Skeletal muscle satellite cell (primary cell): ENCODE measurements around the gene HPD.

Experiments
- H3K27me3 ChIP-seq: 2 replicates; pipeline ENCODE4 v1.7.0; 2013; ENCODE audit warnings: low read length; ENCODE audit not compliant: control insufficient read depth, insufficient read depth
- H3K36me3 ChIP-seq: 2 replicates; pipeline ENCODE4 v1.7.0; 2013; ENCODE audit warnings: mild to moderate bottlenecking, control low read depth, low read length; ENCODE audit not compliant: insufficient read depth
- H3K4me1 ChIP-seq: 2 replicates; pipeline ENCODE4 v1.7.0; 2013; ENCODE audit warnings: low read length; ENCODE audit not compliant: control insufficient read depth, insufficient read depth
- H3K4me2 ChIP-seq: 2 replicates; pipeline ENCODE4 v1.7.0; 2013; ENCODE audit warnings: mild to moderate bottlenecking, low read length
- H3K4me3 ChIP-seq: 2 replicates; pipeline ENCODE4 v1.7.0; 2013; ENCODE audit warnings: low read length
- H3K9ac ChIP-seq: 2 replicates; pipeline ENCODE4 v1.7.0; 2013; ENCODE audit warnings: mild to moderate bottlenecking, low read depth, low read length, moderate library complexity
- H3K9me3 ChIP-seq: replicated peaks from 2 replicates; pipeline ENCODE4 v1.7.0; 2013; ENCODE audit warnings: mild to moderate bottlenecking, control low read depth, low read length

The HPD gene

DNA sequence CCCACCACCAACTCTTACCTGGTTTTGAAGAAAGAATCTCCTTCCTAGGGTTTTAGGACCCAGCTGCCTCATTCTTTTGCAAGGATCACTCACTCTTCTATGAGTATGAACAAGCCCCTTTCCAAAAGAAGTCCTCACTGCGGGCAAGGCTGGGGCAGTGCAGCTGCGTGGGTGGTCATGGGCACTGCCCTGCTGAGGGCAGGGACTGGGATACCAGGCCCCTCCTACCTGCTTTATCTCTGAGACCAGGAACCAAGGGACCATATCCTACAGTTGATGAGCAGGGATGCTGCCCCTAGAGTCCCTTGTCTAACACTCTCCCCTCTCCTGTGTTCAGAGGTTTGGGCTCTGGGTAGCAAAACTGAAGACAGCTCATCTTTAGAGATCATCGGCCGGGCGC, 20.5 kb downstream of the HPD start:
- Histone ChIP-seq H3K9me3 (no peaks in the 10 kb centered on the region), H3K27me3 (no peaks in the 10 kb centered on the region), H3K4me3 (no peak overlapping the region), H3K9ac (no peak overlapping the region), H3K4me1 (peaks cover 10% of the 10 kb centered on the region), H3K36me3 (no peaks in the 10 kb centered on the region), H3K4me2 (no peak overlapping the region)

DNA sequence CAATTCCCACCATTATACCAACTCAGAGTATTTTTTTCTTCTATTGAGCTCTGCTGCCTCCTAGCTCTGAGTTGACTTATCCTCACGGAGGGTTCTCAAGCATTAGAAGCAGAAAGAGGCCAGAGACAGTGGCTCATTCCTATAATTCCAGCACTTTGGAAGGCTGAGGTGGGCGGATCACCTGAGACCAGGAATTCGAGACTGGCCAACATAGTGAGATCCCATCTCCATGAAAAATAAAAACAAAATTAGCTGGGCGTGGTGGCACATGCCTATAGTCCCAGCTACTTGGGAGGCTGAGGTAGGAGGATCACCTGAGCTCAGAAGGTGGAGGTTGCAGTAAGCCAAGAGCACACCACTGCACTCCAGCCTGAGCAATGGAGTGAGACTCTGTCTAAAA, 21.0 kb downstream of the HPD start:
- H3K27me3 ChIP-seq, result no peaks in the 10 kb centered on the region
- H3K9me3 ChIP-seq, result no peaks in the 10 kb centered on the region

DNA sequence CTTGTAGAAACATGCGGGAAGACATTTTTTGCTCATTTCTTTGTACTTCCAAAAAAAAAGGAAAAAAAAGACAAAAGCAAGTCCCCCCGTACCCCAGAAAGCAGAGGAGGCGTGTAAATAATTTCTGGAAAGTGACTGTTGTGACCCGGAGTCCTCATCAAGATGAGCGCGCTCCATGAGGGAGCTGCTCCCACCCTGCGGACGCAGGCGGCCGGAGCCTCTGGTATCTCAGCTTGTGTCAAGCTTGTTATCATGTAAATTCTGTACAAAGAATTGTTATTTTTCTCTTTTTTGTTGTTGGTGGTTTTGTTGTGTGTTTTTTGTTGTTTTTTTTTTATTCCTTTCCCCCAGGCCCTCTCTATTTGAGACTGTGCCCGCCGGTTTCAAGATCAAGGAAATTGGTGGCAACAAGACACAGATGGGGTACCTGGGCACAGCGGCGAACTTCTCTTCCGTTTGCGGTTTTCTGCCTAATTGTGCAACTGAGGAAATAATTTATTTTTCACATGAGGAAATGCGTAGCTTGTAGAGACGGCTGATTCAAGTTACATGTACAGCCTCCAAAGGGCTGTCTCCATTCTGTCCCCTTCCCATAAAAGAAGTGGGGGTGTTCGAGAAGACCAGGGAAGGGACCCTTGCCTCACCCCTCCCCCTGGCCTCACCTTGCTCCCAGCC, 27.0 kb downstream of the HPD start:
- Histone ChIP-seq H3K4me2 (no peak overlapping the region), H3K9ac (no peak overlapping the region), H3K4me3 (no peak overlapping the region), H3K9me3 (no peaks in the 10 kb centered on the region), H3K36me3 (peaks cover 53% of the 10 kb centered on the region), H3K4me1 (no peaks in the 10 kb centered on the region), H3K27me3 (no peaks in the 10 kb centered on the region)

More for the DNA sequence above, 21.0 kb downstream of the HPD start:
- Histone ChIP-seq H3K4me2 (no peak overlapping the region), H3K4me3 (no peak overlapping the region), H3K4me1 (peaks cover 10% of the 10 kb centered on the region), H3K36me3 (no peaks in the 10 kb centered on the region), H3K9ac (no peak overlapping the region)

DNA sequence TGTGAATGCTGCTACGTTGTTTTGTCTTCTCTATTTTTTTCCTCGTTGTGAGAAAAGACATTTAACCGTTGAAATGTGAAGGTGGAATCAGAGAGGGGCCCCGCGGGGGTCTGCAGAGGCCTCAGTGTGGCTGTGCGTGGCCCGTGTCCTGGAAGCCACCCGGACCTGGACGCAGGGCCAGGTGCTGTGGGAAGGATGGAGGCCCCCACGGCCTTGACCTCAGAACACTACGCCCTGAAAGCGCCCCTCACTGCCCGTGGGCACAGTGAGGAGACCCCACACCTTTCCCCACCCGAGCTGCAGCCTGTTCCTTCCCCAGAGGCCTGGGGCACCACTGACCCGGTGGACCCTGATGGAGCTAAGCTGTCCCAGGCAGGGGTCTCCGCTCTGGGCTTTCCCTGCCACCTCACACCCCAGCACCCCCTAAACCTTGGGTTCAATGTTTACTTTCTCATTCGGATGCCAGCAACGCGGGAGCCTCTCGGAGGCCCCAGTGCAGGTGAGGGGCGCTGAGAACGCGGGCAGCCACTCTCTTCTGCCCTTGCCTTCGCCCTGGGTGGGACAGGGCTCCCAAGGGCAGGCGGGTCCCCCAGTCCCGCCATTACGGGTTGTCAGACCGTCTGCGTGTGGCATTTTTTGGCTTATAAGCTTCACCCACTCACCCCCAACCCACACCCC, 27.9 kb downstream of the HPD start:
- no peaks in the 10 kb centered on the region for H3K9me3 ChIP-seq
- H3K4me3 ChIP-seq, result no peak overlapping the region
- no peak overlapping the region for H3K9ac ChIP-seq
- H3K4me2 ChIP-seq, result no peak overlapping the region
- no peaks in the 10 kb centered on the region for H3K4me1 ChIP-seq
- no peaks in the 10 kb centered on the region for H3K27me3 ChIP-seq
- H3K36me3 ChIP-seq, result peaks cover 60% of the 10 kb centered on the region

DNA sequence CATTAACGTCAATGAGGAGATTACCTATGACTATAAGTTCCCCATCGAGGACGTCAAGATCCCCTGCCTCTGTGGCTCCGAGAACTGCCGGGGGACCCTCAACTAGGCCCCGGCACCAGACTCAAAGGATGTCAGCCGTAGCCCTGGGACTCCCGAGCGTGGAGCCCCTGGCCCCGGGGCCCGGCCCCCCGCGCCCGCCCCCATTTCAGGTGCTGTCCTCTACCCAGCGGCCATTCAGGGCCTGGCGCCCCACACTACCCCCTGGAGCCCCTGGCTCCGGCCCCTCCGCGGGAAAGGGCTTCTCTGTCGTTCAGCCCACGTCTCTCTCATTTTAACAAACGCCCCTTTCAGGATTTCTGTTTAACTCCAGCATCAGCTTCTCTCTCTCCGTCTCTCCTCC, 28.5 kb downstream of the HPD start:
- no peak overlapping the region for H3K4me3 ChIP-seq

DNA sequence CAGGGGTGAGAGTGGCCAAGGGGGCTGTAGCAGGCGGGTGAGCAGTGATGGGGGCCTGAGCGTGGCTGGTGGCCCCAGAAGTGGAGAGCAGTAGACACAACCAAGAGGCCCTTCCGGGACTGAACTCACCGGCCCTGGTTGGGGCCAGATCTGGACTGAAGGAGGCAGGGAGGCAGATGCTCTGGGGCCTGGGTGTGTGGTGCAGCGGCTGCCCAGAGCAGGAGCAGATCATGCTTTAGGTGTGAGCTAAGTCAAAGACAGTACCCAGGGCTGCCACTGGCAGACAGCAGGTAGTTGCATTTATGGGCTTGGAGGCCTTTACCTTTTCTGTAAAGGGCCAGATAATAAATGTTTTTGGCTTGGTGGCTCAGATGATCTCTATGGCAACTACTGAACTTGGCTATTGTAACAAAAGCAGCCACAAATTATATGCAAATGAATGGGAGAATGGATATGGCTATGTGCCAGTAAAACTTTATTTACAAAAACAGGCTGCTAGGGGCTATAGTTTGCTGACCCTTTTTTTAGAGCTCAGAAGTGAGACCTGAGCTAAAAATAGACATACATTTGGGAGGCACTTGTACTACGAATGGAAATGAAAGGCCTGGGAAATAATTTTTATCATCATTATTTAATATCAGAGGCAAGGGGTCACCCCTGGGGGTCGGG, 29.3 kb downstream of the HPD start:
- H3K4me1 ChIP-seq, result no peaks in the 10 kb centered on the region
- H3K9me3 ChIP-seq, result no peaks in the 10 kb centered on the region
- peaks cover 69% of the 10 kb centered on the region for H3K36me3 ChIP-seq
- H3K9ac ChIP-seq, result no peak overlapping the region
- H3K4me2 ChIP-seq, result no peak overlapping the region
- H3K4me3 ChIP-seq, result no peak overlapping the region
- H3K27me3 ChIP-seq, result no peaks in the 10 kb centered on the region

More for the DNA sequence above, 28.5 kb downstream of the HPD start:
- H3K27me3 ChIP-seq, result no peaks in the 10 kb centered on the region
- peaks cover 62% of the 10 kb centered on the region for H3K36me3 ChIP-seq
- no peaks in the 10 kb centered on the region for H3K9me3 ChIP-seq
- no peak overlapping the region for H3K9ac ChIP-seq
- no peak overlapping the region for H3K4me2 ChIP-seq
- no peaks in the 10 kb centered on the region for H3K4me1 ChIP-seq

DNA sequence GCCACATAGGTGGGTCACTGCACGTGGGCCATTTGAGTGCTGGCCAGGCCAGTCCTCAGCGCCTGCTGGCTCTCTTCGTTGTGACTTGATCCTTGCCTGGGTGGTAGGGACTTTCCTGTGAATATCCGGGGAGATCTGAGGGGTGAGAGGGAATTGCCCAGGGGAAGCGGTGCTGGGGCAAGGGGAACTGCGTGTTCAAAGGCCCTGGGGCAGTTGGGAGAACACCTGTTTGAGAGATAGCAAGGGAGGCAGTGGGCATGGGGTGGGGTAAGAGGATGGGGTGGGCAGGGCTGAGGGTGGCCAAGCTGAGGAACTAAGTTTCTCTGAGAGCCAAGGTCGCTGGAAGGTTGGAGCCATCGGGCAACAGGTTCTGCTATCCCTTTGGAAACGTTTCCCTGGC, 29.8 kb downstream of the HPD start:
- Histone ChIP-seq H3K9ac (no peak overlapping the region), H3K9me3 (no peaks in the 10 kb centered on the region), H3K4me2 (no peak overlapping the region), H3K4me1 (no peaks in the 10 kb centered on the region), H3K36me3 (peaks cover 73% of the 10 kb centered on the region), H3K4me3 (no peak overlapping the region), H3K27me3 (no peaks in the 10 kb centered on the region)

DNA sequence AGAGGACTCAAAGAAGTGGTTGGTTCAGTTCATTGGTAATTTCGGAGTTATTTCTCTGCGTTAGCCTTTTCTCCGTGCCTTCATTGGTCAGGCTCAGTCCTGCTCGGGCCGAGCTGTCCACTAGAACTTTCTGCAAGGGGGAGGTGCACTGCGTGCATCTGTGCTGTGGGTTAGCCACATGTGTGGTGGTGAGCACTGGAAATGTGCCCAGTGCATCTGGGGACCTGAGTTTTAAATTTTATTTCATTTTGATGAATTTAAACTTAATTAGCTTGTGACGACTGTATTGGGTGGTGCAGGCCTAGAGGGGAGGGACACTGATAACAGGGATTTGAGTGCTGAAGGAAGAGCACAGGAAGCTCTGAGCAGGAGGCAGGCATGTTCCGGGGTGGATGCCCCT, 30.4 kb downstream of the HPD start:
- no peak overlapping the region for H3K4me2 ChIP-seq
- no peaks in the 10 kb centered on the region for H3K4me1 ChIP-seq
- H3K9ac ChIP-seq, result no peak overlapping the region
- no peaks in the 10 kb centered on the region for H3K27me3 ChIP-seq
- peaks cover 79% of the 10 kb centered on the region for H3K36me3 ChIP-seq
- no peaks in the 10 kb centered on the region for H3K9me3 ChIP-seq
- no peak overlapping the region for H3K4me3 ChIP-seq

DNA sequence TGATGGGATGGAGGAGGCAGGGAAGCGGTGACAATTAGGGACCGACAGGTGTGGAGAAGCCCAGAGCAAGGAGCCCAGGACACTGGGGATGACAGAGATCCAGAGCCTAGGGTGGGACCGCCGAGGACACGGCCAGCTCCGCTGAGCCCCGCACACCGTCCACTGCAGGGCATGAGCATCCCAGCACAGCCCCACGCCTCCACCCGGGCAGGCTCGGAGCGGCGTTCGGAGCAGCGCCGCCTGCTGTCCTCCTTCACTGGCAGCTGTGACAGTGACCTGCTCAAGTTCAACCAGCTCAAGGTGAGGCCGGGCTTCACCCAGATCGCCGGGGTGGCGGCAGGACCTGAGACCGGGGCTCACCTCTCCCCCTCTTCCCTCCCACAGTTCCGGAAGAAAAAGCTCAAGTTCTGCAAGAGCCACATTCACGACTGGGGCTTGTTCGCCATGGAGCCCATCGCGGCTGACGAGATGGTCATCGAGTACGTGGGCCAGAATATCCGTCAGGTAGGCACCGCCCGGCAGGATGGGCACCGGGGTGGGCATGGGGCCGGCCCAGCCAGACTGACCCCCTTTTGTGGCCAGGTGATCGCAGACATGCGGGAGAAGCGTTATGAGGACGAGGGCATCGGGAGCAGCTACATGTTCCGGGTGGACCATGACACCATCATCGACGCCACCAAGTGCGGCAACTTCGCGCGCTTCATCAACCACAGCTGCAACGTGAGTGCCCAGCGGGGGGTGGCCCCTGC, 31.1 kb downstream of the HPD start:
- H3K4me1 ChIP-seq, result no peaks in the 10 kb centered on the region
- no peak overlapping the region for H3K4me3 ChIP-seq
- H3K9ac ChIP-seq, result no peak overlapping the region
- H3K36me3 ChIP-seq, result peaks cover 82% of the 10 kb centered on the region
- no peak overlapping the region for H3K4me2 ChIP-seq
- H3K9me3 ChIP-seq, result no peaks in the 10 kb centered on the region
- no peaks in the 10 kb centered on the region for H3K27me3 ChIP-seq

DNA sequence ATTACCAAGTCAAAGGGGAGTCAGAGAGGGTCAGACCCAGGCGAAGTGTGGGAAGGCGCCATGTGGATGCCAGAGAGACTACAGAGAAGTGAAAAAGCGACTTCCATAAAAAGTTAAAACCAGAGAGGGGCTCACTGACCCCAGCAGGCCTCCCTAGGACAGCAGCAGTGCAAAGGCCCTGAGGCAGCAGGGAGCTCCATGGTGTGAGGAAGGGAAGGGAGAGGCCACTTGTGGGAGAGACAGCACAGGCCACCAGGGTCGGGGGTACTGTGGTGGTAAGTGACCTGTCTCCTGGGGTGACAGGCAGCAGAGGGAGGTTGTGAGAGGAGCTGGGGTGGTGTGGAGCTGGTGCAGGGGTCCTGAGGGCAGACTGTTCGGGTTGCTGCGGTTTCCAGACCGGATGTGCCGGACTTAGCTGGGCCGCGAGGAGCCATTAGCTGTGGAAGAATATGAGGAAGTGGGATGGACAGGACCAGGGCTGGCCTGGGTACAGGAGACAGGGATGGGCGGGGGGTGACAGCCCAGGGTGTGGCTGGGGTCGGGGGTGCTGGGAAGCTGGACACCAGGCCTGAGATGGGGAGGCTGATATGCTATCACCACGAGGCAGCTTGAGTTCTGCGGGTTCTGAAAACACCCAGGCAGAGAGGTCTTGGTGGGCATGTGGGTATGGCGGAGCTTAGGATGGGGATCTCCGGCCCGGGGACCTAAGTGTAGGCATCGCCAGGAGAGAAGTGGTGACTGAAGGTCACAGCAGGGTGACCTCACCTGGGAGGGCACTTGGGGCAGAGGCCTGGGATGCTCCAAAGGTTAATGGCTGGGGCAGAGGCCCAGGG, 32.1 kb downstream of the HPD start:
- Histone ChIP-seq H3K36me3 (peaks cover 82% of the 10 kb centered on the region), H3K4me2 (no peak overlapping the region), H3K9ac (no peak overlapping the region), H3K4me3 (no peak overlapping the region), H3K27me3 (no peaks in the 10 kb centered on the region), H3K9me3 (no peaks in the 10 kb centered on the region), H3K4me1 (no peaks in the 10 kb centered on the region)
